HG03064 (cell line): ENCODE results near the gene RNF150.

Experiments used
- ATAC-seq: cut with Tn5 transposase; IDR thresholded peaks from one replicate; pipeline ENCODE4 v1.9.1; 2021; ENCODE audit warnings: low read depth; ENCODE audit not compliant: unreplicated experiment

RNF150 gene

GRCh38 chr4:141035920-141036319 is 97.3 kb downstream of the RNF150 start:
- no peak for ATAC-seq

GRCh38 chr4:141028024-141028529 is 105.2 kb downstream of the RNF150 start:
- ATAC-seq = no peak

GRCh38 chr4:141027421-141027820 is 105.8 kb downstream of the RNF150 start:
- ATAC-seq = no peak

- ATAC-seq = no peak
Observed at GRCh38 chr4:141026900-141027299, 106.4 kb downstream of the RNF150 start.

GRCh38 chr4:141023051-141023450 is 110.2 kb downstream of the RNF150 start:
- no peak for ATAC-seq

GRCh38 chr4:141022111-141022695 is 111.1 kb downstream of the RNF150 start:
- no peak for ATAC-seq

GRCh38 chr4:141021397-141022110 is 111.7 kb downstream of the RNF150 start:
- ATAC-seq = no peak

- ATAC-seq = no peak
Observed at GRCh38 chr4:141020801-141021261, 112.4 kb downstream of the RNF150 start.

GRCh38 chr4:141019768-141020167 is 113.5 kb downstream of the RNF150 start:
- no peak for ATAC-seq

GRCh38 chr4:141016117-141016798 is 117.0 kb downstream of the RNF150 start:
- ATAC-seq = no peak

- no peak for ATAC-seq
Observed at GRCh38 chr4:141013899-141014298, 119.4 kb downstream of the RNF150 start.

GRCh38 chr4:141011901-141012315 is 121.4 kb downstream of the RNF150 start:
- ATAC-seq = no peak

GRCh38 chr4:141009931-141010330 is 123.3 kb downstream of the RNF150 start:
- no peak for ATAC-seq

- ATAC-seq = no peak
Observed at GRCh38 chr4:141009129-141009528, 124.1 kb downstream of the RNF150 start.

GRCh38 chr4:141006242-141006802 is 126.9 kb downstream of the RNF150 start:
- no peak for ATAC-seq

- no peak for ATAC-seq
Observed at GRCh38 chr4:141004823-141005222, 128.4 kb downstream of the RNF150 start.

- ATAC-seq = no peak
Observed at GRCh38 chr4:141003193-141003592, 130.1 kb downstream of the RNF150 start.

- no peak for ATAC-seq
Observed at GRCh38 chr4:141002323-141002805, 130.9 kb downstream of the RNF150 start.

GRCh38 chr4:140996766-140997165 is 136.5 kb downstream of the RNF150 start:
- ATAC-seq = no peak

- no peak for ATAC-seq
Observed at GRCh38 chr4:140995058-140995457, 138.2 kb downstream of the RNF150 start.

GRCh38 chr4:140994015-140994414 is 139.3 kb downstream of the RNF150 start:
- ATAC-seq = no peak
